K562 (cell line): ENCODE data around the gene SULT1A2.
"Not testable (repeated sequence)": the region's sequence is repeated elsewhere in the genome, so short reads cannot be mapped to it uniquely, and the experiment has no call there.

Source experiments
- FOXK2 ChIP-seq, 2 experiments: fragments of 450-650 bp; IDR thresholded peaks in 1 of 2; conservative IDR thresholded peaks in 1 of 2; 2 replicates each; pipeline ENCODE4 v1.6.1; 2016; ENCODE audit warnings: low read depth in 2 of 2, mild to moderate bottlenecking in 1 of 2
- MEF2A ChIP-seq: IDR thresholded peaks from 2 replicates; pipeline ENCODE4 v1.6.1; 2011; ENCODE audit warnings: low read depth, mild to moderate bottlenecking, low read length, moderate library complexity; ENCODE audit not compliant: control insufficient read depth
- SMARCA4 ChIP-seq: fragments of 450-650 bp; IDR thresholded peaks from 2 replicates; pipeline ENCODE4 v1.6.1; 2016
- ZFP36 ChIP-seq: fragments of 150-350 bp; IDR thresholded peaks from 2 replicates; pipeline ENCODE4 v1.6.1; 2018; ENCODE audit warnings: low read length, low read depth; ENCODE audit not compliant: partially characterized antibody
- ZNF232 ChIP-seq: sonication (generic); formaldehyde crosslinking; IDR thresholded peaks from 2 replicates; pipeline ENCODE4 v1.8.0; 2022; ENCODE audit warnings: mild to moderate bottlenecking, missing genetic modification reagents

GRCh38 chr16:28636093-28636823, 39.4 kb upstream of the SULT1A2 start:
- TF ChIP-seq FOXK2 (conservative IDR thresholded peaks at IDR 0.05 in 1 of 2, IDR thresholded peaks at IDR 0.05 in 1 of 2; ENCODE audit: low read depth in 2 of 2); MEF2A; ZNF232; ZFP36; SMARCA4: not testable (repeated sequence)
